Stomach (tissue), 19 donors: ENCODE results near the gene P4HTM. TPM values are rescaled to one million over a fixed set of nuclear protein-coding genes. Genes with fewer than 3 reads are reported as not detected.

Experiments used
- DNase-seq, 2 donors: peaks; one replicate each; pipeline versions ENCODE4 v3.0.0 to v3.0.0-alpha.2; 2013 to 2019
- H3K27ac ChIP-seq, 5 donors: fragments of 200-600 bp in 4 of 5; sonication (generic) in 4 of 5; one replicate each; pipeline ENCODE4 v1.5.1; 2013 to 2019; ENCODE audit warnings: mild to moderate bottlenecking in 1 of 5, moderate library complexity in 1 of 5
- H3K27me3 ChIP-seq, 3 donors: fragments of 200-600 bp; sonication (generic); one replicate each; pipeline ENCODE4 v1.5.1; 2017 to 2019; ENCODE audit warnings: mixed run types in 1 of 3
- H3K36me3 ChIP-seq, 4 donors: fragments of 200-600 bp; sonication (generic); 1 replicate in 3 of 4; 2 replicates in 1 of 4; pipeline ENCODE4 v1.5.1; 2016 to 2019
- H3K4me1 ChIP-seq, 4 donors: fragments of 200-600 bp; sonication (generic); one replicate each; pipeline ENCODE4 v1.5.1; 2016 to 2019
- H3K4me3 ChIP-seq, 4 donors: fragments of 200-600 bp; sonication (generic) in 3 of 4; one replicate each; pipeline ENCODE4 v1.5.1; 2016 to 2019; ENCODE audit warnings: mild to moderate bottlenecking in 1 of 4
- H3K9me3 ChIP-seq, 4 donors: fragments of 200-600 bp; sonication (generic); one replicate each; pipeline ENCODE4 v1.5.1; 2016 to 2019
- EP300 ChIP-seq: sonication (generic); formaldehyde crosslinking; IDR thresholded peaks from one replicate; pipeline ENCODE4 v1.6.1; 2017; ENCODE audit warnings: antibody characterized with exemption
- POLR2A ChIP-seq, 4 donors: fragments of 450-650 bp; IDR thresholded peaks; one replicate each; pipeline ENCODE4 v1.6.1; 2016; ENCODE audit warnings: antibody characterized with exemption in 4 of 4, control low read depth in 2 of 4, mild to moderate bottlenecking in 1 of 4, moderate library complexity in 1 of 4
- POLR2AphosphoS5 ChIP-seq, 3 donors: sonication (generic); formaldehyde crosslinking; IDR thresholded peaks; one replicate each; pipeline ENCODE4 v1.6.1; 2016; ENCODE audit warnings: antibody characterized with exemption in 3 of 3
- WGBS, 5 donors: extraction: QIAGEN DNeasy Blood & Tissue Kit in 3 of 5; methylation state at CpG; one replicate each; pipeline versions ENCODE4 v1.1.5 to v1.1.7; 2013 to 2018; 5-methylcytosine and 5-hydroxymethylcytosine counted together
- intact Hi-C: fragments of 100-400 bp; cut with DNase I; formaldehyde crosslinking; loops from one replicate; pipeline ENCODE4 v1.15.1; 2023; ENCODE audit warnings: low total_unique reads
- long read RNA-seq, 10 donors: transcript quantifications; one replicate each; lab custom pipeline, GENCODE V29; 2026
- polyA plus RNA-seq, 3 donors: library from polyadenylated mRNA; stranded (reverse); fragments of 200-250 nt; gene quantifications; one replicate each; pipeline ENCODE4 v1.2.3, GENCODE V29; 2013
- total RNA-seq, 5 donors: library from RNA; depleted of rRNA; stranded (reverse); fragments of >200 nt; gene quantifications; one replicate each; pipeline versions ENCODE4 v1.1.0 to v1.2.3, GENCODE V29; 2014 to 2016
- TF ChIP-seq, protein P1 (sequence below), 7 experiments: fragments of 450-650 bp in 4 of 7; fragments of 200-600 bp in 3 of 7; sonication (generic) in 3 of 7; IDR thresholded peaks; one replicate each; pipeline ENCODE4 v1.5.1; 2016 to 2019; ENCODE audit warnings: antibody characterized with exemption in 7 of 7, control low read depth in 2 of 7, mild to moderate bottlenecking in 1 of 7
- donor health status: healthy with polysubstance abuse.
- donor health status: Bipolar disorder and iron deficiency.
- donor health status: healthy.

The P4HTM gene, protein sequence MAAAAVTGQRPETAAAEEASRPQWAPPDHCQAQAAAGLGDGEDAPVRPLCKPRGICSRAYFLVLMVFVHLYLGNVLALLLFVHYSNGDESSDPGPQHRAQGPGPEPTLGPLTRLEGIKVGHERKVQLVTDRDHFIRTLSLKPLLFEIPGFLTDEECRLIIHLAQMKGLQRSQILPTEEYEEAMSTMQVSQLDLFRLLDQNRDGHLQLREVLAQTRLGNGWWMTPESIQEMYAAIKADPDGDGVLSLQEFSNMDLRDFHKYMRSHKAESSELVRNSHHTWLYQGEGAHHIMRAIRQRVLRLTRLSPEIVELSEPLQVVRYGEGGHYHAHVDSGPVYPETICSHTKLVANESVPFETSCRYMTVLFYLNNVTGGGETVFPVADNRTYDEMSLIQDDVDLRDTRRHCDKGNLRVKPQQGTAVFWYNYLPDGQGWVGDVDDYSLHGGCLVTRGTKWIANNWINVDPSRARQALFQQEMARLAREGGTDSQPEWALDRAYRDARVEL
- total RNA-seq (100 to 1,000 TPM in 3 of 5 donors, 10 to 100 TPM in 2; 34.0 to 383 (median 158) TPM), polyA plus RNA-seq (10 to 100 TPM; 19.1 to 49.2 (median 21.2) TPM)
- long read RNA-seq, donor 1, transcript P4HTM-202 (9 exons, 2,127 nt) = major isoform, 9 of 10 reads
- long read RNA-seq, donor 1, partial matches to known transcripts = 0 of 10 reads
- long read RNA-seq, donor 1, other reads (novel, unspliced or antisense) = 0 of 10 reads
- long read RNA-seq, donor 2, transcript P4HTM-202 (9 exons, 2,127 nt) = major isoform, 9 of 13 reads
- long read RNA-seq, donor 2, partial matches to known transcripts = 0 of 13 reads
- long read RNA-seq, donor 2, other reads (novel, unspliced or antisense) = 0 of 13 reads
- long read RNA-seq, donor 3, transcript P4HTM-202 (9 exons, 2,127 nt) = major isoform, 7 of 13 reads
- long read RNA-seq, donor 3, partial matches to known transcripts = 0 of 13 reads
- long read RNA-seq, donor 3, other reads (novel, unspliced or antisense) = 0 of 13 reads
- long read RNA-seq, donor 4, partial matches to known transcripts = 0 of 3 reads
- long read RNA-seq, donor 4, other reads (novel, unspliced or antisense) = 0 of 3 reads
- long read RNA-seq, donor 5, transcript P4HTM-202 (9 exons, 2,127 nt) = major isoform, 10 of 11 reads
- long read RNA-seq, donor 5, partial matches to known transcripts = 0 of 11 reads
- long read RNA-seq, donor 5, other reads (novel, unspliced or antisense) = 0 of 11 reads
- long read RNA-seq, donor 6 = 0 reads
- long read RNA-seq, donor 7, transcript P4HTM-202 (9 exons, 2,127 nt) = major isoform, 6 of 7 reads
- long read RNA-seq, donor 7, partial matches to known transcripts = 0 of 7 reads
- long read RNA-seq, donor 7, other reads (novel, unspliced or antisense) = 0 of 7 reads
- long read RNA-seq, donor 8, transcript P4HTM-202 (9 exons, 2,127 nt) = major isoform, 12 of 17 reads
- long read RNA-seq, donor 8, partial matches to known transcripts = 0 of 17 reads
- long read RNA-seq, donor 8, other reads (novel, unspliced or antisense) = 0 of 17 reads
- long read RNA-seq, donor 9, transcript P4HTM-202 (9 exons, 2,127 nt) = major isoform, 5 of 10 reads
- long read RNA-seq, donor 9, partial matches to known transcripts = 5 of 10 reads
- long read RNA-seq, donor 9, other reads (novel, unspliced or antisense) = 0 of 10 reads
- long read RNA-seq, donor 10, partial matches to known transcripts = 0 of 3 reads
- long read RNA-seq, donor 10, other reads (novel, unspliced or antisense) = 0 of 3 reads

DNA sequence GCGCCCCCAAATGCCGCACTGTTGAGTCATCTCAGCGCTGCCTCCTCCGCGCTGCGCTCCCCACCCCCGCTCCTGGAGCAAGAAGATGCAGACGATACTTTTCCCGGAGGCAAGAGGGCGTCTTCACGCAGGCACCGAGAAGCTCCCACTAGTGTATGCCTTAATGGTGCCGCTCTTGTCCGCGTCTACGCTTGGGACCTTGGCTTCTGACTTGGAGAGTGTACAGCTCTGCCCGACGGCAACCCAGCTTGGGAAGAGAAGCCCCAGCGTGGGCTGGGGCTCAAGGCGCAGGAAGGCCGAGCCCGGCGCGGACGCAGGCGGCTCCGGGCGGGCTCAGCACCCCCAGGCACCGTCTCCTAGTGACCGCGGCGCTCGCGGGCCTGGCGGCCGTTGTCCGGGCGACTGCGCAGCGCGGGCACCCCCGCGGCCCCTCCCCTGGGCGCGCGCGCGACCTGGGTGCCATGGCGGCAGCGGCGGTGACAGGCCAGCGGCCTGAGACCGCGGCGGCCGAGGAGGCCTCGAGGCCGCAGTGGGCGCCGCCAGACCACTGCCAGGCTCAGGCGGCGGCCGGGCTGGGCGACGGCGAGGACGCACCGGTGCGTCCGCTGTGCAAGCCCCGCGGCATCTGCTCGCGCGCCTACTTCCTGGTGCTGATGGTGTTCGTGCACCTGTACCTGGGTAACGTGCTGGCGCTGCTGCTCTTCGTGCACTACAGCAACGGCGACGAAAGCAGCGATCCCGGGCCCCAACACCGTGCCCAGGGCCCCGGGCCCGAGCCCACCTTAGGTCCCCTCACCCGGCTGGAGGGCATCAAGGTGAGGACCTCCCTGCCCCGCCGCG, at the start of gene P4HTM:
Gene P4HTM, plus strand, starts transcription at position 446 of the 840 bp plus-strand sequence. Its CDS starts 16 bp downstream, at position 462.
- H3K36me3 ChIP-seq = peaks cover 2 to 40% (median 32%) of the 10 kb centered on the region in 4 donors
- peak; percentile 77 to 96 for DNase-seq
- TF ChIP-seq POLR2AphosphoS5 (IDR thresholded peaks at IDR 0.05) = peak; percentile 73 to 94 (median 83)
- TF ChIP-seq EP300 = no peak
- TF ChIP-seq, protein P1, sequence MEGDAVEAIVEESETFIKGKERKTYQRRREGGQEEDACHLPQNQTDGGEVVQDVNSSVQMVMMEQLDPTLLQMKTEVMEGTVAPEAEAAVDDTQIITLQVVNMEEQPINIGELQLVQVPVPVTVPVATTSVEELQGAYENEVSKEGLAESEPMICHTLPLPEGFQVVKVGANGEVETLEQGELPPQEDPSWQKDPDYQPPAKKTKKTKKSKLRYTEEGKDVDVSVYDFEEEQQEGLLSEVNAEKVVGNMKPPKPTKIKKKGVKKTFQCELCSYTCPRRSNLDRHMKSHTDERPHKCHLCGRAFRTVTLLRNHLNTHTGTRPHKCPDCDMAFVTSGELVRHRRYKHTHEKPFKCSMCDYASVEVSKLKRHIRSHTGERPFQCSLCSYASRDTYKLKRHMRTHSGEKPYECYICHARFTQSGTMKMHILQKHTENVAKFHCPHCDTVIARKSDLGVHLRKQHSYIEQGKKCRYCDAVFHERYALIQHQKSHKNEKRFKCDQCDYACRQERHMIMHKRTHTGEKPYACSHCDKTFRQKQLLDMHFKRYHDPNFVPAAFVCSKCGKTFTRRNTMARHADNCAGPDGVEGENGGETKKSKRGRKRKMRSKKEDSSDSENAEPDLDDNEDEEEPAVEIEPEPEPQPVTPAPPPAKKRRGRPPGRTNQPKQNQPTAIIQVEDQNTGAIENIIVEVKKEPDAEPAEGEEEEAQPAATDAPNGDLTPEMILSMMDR (IDR thresholded peaks at IDR 0.05) = peak in 3 of 7 experiments; percentile 13 to 38 (median 23)
- 0 to 1% (median 0%) methylated on average over 21 to 91 of the region's 91 CpGs for WGBS, 5 donors
- H3K4me3 ChIP-seq = peak within 1 kb of the TSS; percentile 74 to 99 (median 84)
- no peaks in the 10 kb centered on the region for H3K9me3 ChIP-seq
- intact Hi-C loops = no loop called here
- peak within 1 kb of the TSS; percentile 91 to 96 (median 93) for H3K27ac ChIP-seq
- H3K27me3 ChIP-seq = no peaks in the 10 kb centered on the region
- peaks cover 31 to 51% (median 40%) of the 10 kb centered on the region in 4 donors for H3K4me1 ChIP-seq

DNA sequence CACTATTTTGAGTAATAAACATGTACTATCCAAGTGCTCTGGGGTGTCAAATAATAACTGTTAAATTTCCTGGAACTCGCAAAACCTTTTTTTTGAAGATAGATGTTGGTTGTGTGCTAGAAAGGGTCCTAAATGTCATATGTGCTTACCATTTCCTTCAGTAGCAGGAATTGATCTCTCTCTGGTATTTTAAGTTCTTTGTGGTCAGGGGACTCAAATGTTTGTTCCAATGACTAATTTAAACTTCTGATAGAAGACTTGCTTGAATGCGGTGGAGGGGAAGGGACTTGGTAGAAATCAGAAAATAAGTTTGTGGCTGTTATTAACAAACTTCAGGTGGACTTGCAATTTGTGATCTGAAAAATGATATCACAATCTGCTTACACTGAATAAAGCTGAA, 44.6 kb upstream of the P4HTM start:
- DNase-seq = no peak
- Histone ChIP-seq H3K27me3 (no peaks in the 10 kb centered on the region), H3K9me3 (no peaks in the 10 kb centered on the region), H3K36me3 (peaks cover 0 to 11% (median 6%) of the 10 kb centered on the region in 4 donors), H3K4me3 (no peak overlapping the region), H3K4me1 (peaks cover 0 to 26% (median 11%) of the 10 kb centered on the region in 4 donors), H3K27ac (no peak overlapping the region)
- intact Hi-C loops = no loop called here
- no peak for TF ChIP-seq POLR2A (IDR thresholded peaks at IDR 0.05)
- TF ChIP-seq POLR2AphosphoS5 (IDR thresholded peaks at IDR 0.05) = no peak
- TF ChIP-seq EP300 = no peak
- TF ChIP-seq, protein P1 (IDR thresholded peaks at IDR 0.05) = no peak
- 88 to 96% (median 92%) methylated on average over 2 of the region's 2 CpGs for WGBS, 5 donors

DNA sequence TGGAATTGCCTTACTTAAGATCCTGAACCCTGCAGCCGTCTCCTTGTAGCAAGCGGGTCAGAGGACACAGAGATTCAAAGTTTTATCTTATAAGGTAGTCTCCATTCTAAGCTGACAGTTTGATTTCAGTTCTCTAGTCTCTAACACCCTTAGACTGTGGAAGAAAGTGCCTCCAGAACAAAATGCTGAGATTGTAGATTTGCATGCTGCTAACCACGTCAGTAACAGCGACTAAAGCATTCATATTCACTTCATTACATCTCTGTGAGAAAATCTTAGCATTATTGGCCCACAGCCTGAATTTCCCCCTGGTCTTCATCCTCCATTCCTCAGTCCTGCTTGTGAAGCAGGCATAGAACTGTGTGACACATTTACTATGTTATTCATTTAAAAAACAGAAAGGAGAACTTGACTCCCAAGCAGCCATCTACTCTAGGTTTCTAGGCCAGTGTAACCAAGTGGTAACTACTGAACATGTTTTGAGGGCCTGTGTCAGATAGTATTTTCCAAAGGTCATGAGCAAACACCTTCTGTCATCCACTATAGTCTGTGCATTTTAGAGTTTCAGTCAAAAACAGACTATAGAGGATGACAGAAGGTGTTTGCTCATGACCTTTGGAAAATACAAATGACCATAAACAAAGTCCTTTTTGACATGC, 44.0 kb upstream of the P4HTM start:
- WGBS, 5 donors = 79 to 90% (median 83%) methylated on average over 4 of the region's 4 CpGs
- intact Hi-C loops = no loop called here
- Histone ChIP-seq H3K4me3 (no peak overlapping the region), H3K4me1 (peaks cover 0 to 27% (median 11%) of the 10 kb centered on the region in 4 donors), H3K9me3 (no peaks in the 10 kb centered on the region), H3K36me3 (peaks cover 0 to 11% (median 6%) of the 10 kb centered on the region in 4 donors), H3K27ac (no peak overlapping the region), H3K27me3 (no peaks in the 10 kb centered on the region)
- TF ChIP-seq POLR2AphosphoS5 (IDR thresholded peaks at IDR 0.05) (no peak), POLR2A (IDR thresholded peaks at IDR 0.05) (no peak), EP300 (no peak)
- TF ChIP-seq, protein P1 (IDR thresholded peaks at IDR 0.05) = no peak
- no peak for DNase-seq
